Panc1 (cell line): ENCODE measurements around the gene MAL.

ENCODE experiments used
- POLR2AphosphoS5 ChIP-seq: IDR thresholded peaks from 2 replicates; pipeline ENCODE4 v1.6.1; 2012; ENCODE audit warnings: mild to moderate bottlenecking, low read depth, low read length, moderate library complexity
- SIN3A ChIP-seq: IDR thresholded peaks from 2 replicates; pipeline ENCODE4 v1.6.1; 2012; ENCODE audit warnings: low read depth, mild to moderate bottlenecking, low read length, moderate library complexity, borderline replicate concordance; ENCODE audit not compliant: insufficient read depth
- TCF7L2 ChIP-seq: IDR thresholded peaks from 2 replicates; pipeline ENCODE4 v1.6.1; 2011; ENCODE audit warnings: mild to moderate bottlenecking, low read depth, low read length, inconsistent platforms
- TF ChIP-seq, protein P1 (sequence below): fragments of 450-650 bp; IDR thresholded peaks from 2 replicates; pipeline ENCODE4 v1.5.1; 2017; ENCODE audit warnings: mild to moderate bottlenecking

DNA sequence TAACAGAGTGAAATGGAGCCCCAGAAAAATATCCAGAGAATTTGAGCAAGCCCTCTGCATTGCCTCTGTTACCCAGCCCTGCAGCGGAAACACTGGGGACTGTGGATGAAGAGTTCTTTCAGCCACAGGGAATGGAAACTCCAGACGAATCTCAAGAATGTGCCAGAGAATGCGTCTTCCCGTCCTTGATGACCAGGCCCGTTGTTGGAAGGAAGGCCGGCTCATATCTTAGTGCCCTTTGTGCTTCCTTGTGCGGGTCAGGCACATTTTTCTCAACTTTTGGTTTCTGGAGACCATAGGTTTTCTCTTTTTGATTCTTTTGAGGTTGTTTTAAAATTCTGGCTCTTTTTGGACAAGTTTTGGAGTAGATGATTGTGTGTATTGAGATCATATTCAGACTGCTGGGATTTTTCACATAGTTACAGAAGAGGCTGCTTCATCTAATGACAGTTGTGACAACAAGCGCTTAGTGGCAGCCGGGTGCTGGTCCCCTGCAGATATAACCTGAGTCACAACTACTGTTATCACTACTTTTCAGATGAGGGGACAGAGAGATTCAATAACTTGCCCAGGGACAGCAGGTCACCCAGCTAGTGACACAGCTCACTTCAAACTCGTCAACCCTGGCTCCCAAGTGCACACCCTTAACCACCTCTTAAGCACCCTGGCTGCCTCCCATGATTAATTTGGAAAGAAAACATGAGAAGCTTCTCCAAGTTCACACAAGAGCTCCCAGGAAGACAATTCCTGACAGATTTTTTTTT lies 15.7 kb downstream of the MAL start:
- TF ChIP-seq POLR2AphosphoS5: no peak
- TF ChIP-seq, protein P1, sequence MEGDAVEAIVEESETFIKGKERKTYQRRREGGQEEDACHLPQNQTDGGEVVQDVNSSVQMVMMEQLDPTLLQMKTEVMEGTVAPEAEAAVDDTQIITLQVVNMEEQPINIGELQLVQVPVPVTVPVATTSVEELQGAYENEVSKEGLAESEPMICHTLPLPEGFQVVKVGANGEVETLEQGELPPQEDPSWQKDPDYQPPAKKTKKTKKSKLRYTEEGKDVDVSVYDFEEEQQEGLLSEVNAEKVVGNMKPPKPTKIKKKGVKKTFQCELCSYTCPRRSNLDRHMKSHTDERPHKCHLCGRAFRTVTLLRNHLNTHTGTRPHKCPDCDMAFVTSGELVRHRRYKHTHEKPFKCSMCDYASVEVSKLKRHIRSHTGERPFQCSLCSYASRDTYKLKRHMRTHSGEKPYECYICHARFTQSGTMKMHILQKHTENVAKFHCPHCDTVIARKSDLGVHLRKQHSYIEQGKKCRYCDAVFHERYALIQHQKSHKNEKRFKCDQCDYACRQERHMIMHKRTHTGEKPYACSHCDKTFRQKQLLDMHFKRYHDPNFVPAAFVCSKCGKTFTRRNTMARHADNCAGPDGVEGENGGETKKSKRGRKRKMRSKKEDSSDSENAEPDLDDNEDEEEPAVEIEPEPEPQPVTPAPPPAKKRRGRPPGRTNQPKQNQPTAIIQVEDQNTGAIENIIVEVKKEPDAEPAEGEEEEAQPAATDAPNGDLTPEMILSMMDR: no peak
- TF ChIP-seq TCF7L2: no peak
- TF ChIP-seq SIN3A: no peak
